ENCODE measurements around the gene GNPTG. TPM values are rescaled to one million over a fixed set of nuclear protein-coding genes. Genes with fewer than 3 reads are reported as not detected.

The GNPTG gene
- total and polyA plus RNA-seq, 9 of the 15 experiments (the other 6 are each of a cell fraction or from before 2014, with no cell fraction given): 0.69 to 33.3 (median 13.6) TPM

DNA sequence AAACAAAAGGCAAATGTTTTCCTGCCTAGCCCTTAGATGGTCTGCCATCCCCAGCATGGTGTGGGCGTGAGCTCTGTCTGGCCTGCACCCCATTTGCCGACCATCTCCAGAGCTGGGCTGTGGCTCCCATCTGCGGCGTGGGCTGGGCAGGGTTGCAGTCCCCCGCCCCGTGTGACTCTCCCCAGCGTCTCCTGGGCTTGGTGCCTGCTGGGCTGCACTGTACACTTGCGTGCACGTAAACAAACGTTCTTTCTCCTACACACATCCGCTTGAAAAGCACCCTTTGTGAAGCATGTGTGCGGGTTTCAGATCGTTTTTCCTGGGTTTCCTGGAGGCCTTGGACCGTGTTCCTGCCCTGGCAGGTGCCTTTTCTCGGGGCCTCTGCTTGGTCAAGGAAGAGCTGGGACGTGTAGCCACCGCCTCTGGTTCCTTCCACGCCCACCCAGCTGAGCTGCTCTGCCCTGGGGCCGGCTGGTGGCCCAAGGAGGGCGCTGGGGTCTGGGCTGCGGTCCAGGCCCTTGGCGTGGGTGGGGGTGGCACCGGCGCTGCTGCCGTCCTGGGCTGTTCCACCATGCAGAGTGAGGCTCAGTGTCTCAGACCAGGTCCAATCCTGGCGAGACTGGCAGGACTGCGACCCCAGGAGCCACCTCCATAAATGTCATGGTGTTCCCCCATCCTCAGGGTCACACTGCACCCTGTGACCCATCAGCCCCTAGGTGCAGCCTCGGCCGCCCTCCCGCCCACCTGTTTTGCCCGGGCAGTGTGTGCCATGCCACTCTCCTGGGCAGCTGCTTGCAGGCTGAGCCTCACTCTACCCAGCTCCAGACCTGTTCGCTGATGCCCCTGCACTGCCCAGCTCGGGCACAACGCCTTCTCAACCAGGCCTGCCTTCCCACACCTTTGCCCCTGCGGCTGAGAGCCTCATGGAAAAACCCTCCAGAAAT, 28.2 kb upstream of the GNPTG start:
- WGBS (ENCODE audit: insufficient coverage, low coverage, missing lambda C conversion rate): 92% methylated on average over 33 of the region's 35 CpGs
- intact Hi-C loops (cut with micrococcal nuclease) (no loop called here), in situ Hi-C loops (cut with MboI) (no loop called here)
- FAIRE-seq (no peak), ATAC-seq (no peak), DNase-seq (ENCODE audit: extremely low read depth in 1 of 4, low spot score in 3 of 4) (no peak)
- BruUV-seq (replicated peaks): no TSS peak
- no peaks in the 10 kb centered on the region for H3K9me1 ChIP-seq (ENCODE audit: control insufficient read depth, insufficient read depth, low read length)
- no peak overlapping the region for H3K27ac ChIP-seq (ENCODE audit: extremely low read depth, low read depth, low read length)
- no peak overlapping the region for H3K4me3 ChIP-seq
- peaks cover 61% of the 10 kb centered on the region for H3K36me3 ChIP-seq (ENCODE audit: control insufficient read depth, insufficient read depth, low read length)
- TF ChIP-seq LARP7 (IDR thresholded peaks at IDR 0.05) (no peak), POLR2G (IDR thresholded peaks at IDR 0.05; ENCODE audit: low read depth, low read length) (peak; percentile 49; the same call in 1 of the 2 replicates), CREBBP (IDR thresholded peaks at IDR 0.05; ENCODE audit: low read depth, low read length) (no peak), RBFOX2 (IDR thresholded peaks at IDR 0.05; ENCODE audit: low read depth, low read length) (peak; percentile 39; the same call in 1 of the 2 replicates), TCFL5 (CRISPR knock-in tag; conservative IDR thresholded peaks at IDR 0.05) (no peak), RBM22 (IDR thresholded peaks at IDR 0.05; ENCODE audit: low read depth, low read length, poor library complexity, severe bottlenecking) (peak; percentile 55), SREBF2 (CRISPR knock-in tag; IDR thresholded peaks at IDR 0.05) (no peak)
- CTCF ChIA-PET (ENCODE audit: low intra/inter-chr PET ratio): interaction anchor here (0.7 kb wide), 1 partner anchor 826 kb away, joined by 4 read pairs; no protein-coding TSS in a partner anchor
- no peaks in the 10 kb centered on the region for H3K27me3 ChIP-seq (ENCODE audit: control insufficient read depth in 2 of 2, insufficient read depth in 2 of 2, low read length in 2 of 2)
- H3K9me3 ChIP-seq (replicated peaks; ENCODE audit: control insufficient read depth, insufficient read depth, low read depth, low read length): no peaks in the 10 kb centered on the region
- POLR2A ChIA-PET: interaction anchor here (0.6 to 2.2 kb wide), 3 partner anchors 8 to 14 kb away, joined by 3 to 8 read pairs (median 4); no protein-coding TSS in a partner anchor
- H2AFZ ChIP-seq (ENCODE audit: low read depth, low read length): no peak overlapping the region
- peaks cover 0 to 33% of the 10 kb centered on the region in 2 experiments; a peak in 2 of 5 replicates for H3K4me1 ChIP-seq (replicated peaks in 1 of 2; ENCODE audit: control insufficient read depth in 2 of 2, insufficient read depth in 2 of 2, low read length in 2 of 2)
- no peak overlapping the region for H3K4me2 ChIP-seq (ENCODE audit: insufficient read depth, low read length)
- peak overlapping the region in 1 of 2 experiments; percentile 45; a peak in 1 of 4 replicates for H3K9ac ChIP-seq (ENCODE audit: insufficient read depth in 1 of 2, low read depth in 2 of 2, low read length in 2 of 2)
- H4K20me1 ChIP-seq (replicated peaks; ENCODE audit: control insufficient read depth, insufficient read depth, low read length): no peaks in the 10 kb centered on the region
- no peaks in the 10 kb centered on the region for H3K79me2 ChIP-seq (ENCODE audit: control insufficient read depth, insufficient read depth, low read length)
